Right cardiac atrium (tissue), 5 donors: ENCODE results near the gene IKZF4. TPM values are rescaled to one million over a fixed set of nuclear protein-coding genes. Genes with fewer than 3 reads are reported as not detected.

Source experiments
- ATAC-seq, 2 donors: fragments of 200-7000 bp; cut with Tn5 transposase; one replicate each; pipeline versions ENCODE4 v1.8.0 to v1.9.1; 2020; ENCODE audit warnings: moderate library complexity in 2 of 2, mild to moderate bottlenecking in 1 of 2
- DNase-seq, 3 donors: peaks; one replicate each; pipeline ENCODE4 v3.0.0-alpha.2; 2020
- H3K27ac ChIP-seq: one replicate; pipeline ENCODE4 v1.5.1; 2013; ENCODE audit warnings: mild to moderate bottlenecking, low read length, control low read depth, moderate library complexity
- H3K27me3 ChIP-seq: one replicate; pipeline ENCODE4 v1.6.1; 2013; ENCODE audit not compliant: control insufficient read depth, insufficient read depth
- H3K4me1 ChIP-seq: one replicate; pipeline ENCODE4 v1.6.1; 2013; ENCODE audit warnings: low read length; ENCODE audit not compliant: control insufficient read depth, insufficient read depth
- H3K4me3 ChIP-seq: one replicate; pipeline ENCODE4 v1.5.1; 2013; ENCODE audit warnings: low read length, control low read depth
- H3K9me3 ChIP-seq: one replicate; pipeline ENCODE4 v1.6.1; 2013; ENCODE audit warnings: low read length; ENCODE audit not compliant: control insufficient read depth
- WGBS: extraction: QIAGEN DNeasy Blood & Tissue Kit; methylation state at CpG from one replicate; pipeline ENCODE4 v1.1.7; 2013; 5-methylcytosine and 5-hydroxymethylcytosine counted together
- intact Hi-C, 4 donors: fragments of 100-400 bp; cut with DNase I; formaldehyde crosslinking; loops; one replicate each; pipeline versions ENCODE4 v1.11.0 to v1.14.0; 2022 to 2023
- polyA plus RNA-seq: library from polyadenylated mRNA; stranded (reverse); fragments of 200-250 nt; gene quantifications from one replicate; pipeline ENCODE4 v1.2.3, GENCODE V29; 2013
- total RNA-seq, 4 donors: library from RNA; stranded (reverse); fragmentation: NEBNext Ultra II Directional; extraction: Animal tissue kit (Norgen Biotek cat#: 25700); gene quantifications; one replicate each; pipeline ENCODE4 v1.2.1, GENCODE V29; 2021
- donor health status: healthy with polysubstance abuse.
- donor health status: DM: no; HTN: yes; CAD: no.
- donor health status: DM: no; HTN: no; CAD: no.
- donor health status: DM: no; HTN: yes; CAD: no; lungs with severe emphysema.
- donor health status: DM: yes; HTN: yes; CAD: no.

Gene IKZF4
- total and polyA plus RNA-seq, 5 donors = 2.7 to 8.7 (median 5.9) TPM

DNA sequence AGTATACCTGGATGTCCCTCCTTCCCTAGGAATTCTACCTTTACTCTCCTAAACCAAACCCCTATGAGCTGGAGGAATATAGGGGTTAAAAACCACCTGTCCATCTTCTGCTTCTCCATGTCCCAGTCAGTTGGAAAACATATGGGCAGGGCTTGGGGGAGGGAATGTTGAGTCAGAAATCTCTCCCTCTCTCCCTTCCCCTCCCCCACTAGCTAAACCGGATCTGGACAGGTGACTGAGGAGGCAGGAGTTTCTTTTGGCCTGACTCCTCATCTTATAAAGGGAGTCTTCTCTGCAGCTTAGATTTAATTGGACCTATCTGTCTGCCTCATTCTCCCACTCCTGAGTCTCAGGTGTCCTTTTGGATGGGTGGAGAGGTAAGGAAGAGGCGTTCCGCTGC lies 65.3 kb downstream of the IKZF4 start:
- no peaks in the 10 kb centered on the region for H3K27me3 ChIP-seq

GRCh38 chr12:56086608-56087007 lies 65.8 kb downstream of the IKZF4 start:
- Histone ChIP-seq H3K27me3 (no peaks in the 10 kb centered on the region), H3K4me1 (no peaks in the 10 kb centered on the region), H3K9me3 (no peaks in the 10 kb centered on the region), H3K27ac (no peak overlapping the region), H3K4me3 (no peak overlapping the region)
- DNase-seq (no peak), ATAC-seq (no peak)
- WGBS = 82% methylated on average over 6 of the region's 6 CpGs
- intact Hi-C loops = no loop called here

More for the DNA sequence above, 65.3 kb downstream of the IKZF4 start:
- Histone ChIP-seq H3K4me3 (no peak overlapping the region), H3K9me3 (no peaks in the 10 kb centered on the region), H3K4me1 (no peaks in the 10 kb centered on the region), H3K27ac (no peak overlapping the region)
- no peak for DNase-seq
- intact Hi-C loops = no loop called here
- 85% methylated on average over 3 of the region's 3 CpGs for WGBS
- no peak for ATAC-seq

DNA sequence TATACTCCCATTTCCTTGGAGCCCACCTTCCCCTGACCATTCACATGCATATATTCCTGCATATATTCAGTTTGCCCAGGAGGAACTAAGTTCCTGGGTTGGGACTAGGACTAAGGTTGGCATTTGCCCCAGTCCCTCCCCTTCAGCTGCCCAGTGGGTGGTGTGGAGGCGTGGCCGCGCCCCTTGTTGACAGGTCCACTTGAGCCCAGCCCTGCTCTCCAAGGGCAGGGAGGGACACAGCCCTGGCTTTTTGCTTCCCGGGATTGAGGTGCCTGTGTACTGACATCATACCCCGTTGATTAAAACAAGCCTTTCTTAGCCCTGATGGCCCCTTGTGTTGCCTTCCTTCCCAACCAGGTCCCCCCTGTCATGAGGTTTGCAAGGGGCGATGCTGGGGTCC lies 66.4 kb downstream of the IKZF4 start:
- peak; percentile 84 to 93 for ATAC-seq
- intact Hi-C loops = no loop called here
- DNase-seq = peak; percentile 84 to 92 (median 91)
- H3K27me3 ChIP-seq = no peaks in the 10 kb centered on the region
- 63% methylated on average over 6 of the region's 6 CpGs for WGBS
- no peaks in the 10 kb centered on the region for H3K9me3 ChIP-seq
- no peak overlapping the region for H3K27ac ChIP-seq
- H3K4me1 ChIP-seq = no peaks in the 10 kb centered on the region
- no peak overlapping the region for H3K4me3 ChIP-seq

Other genes with a start within 250 kb of the IKZF4 start
- 10 to 100 TPM; 50.3 to 55.7 (median 52.7) TPM for gene SARNP, start 203.3 kb upstream of the IKZF4 start, total RNA-seq
- 113 TPM for gene SARNP, start 203.3 kb upstream of the IKZF4 start, polyA plus RNA-seq
- 10 to 100 TPM; 13.8 to 23.2 (median 17.6) TPM for gene ORMDL2, start 203.0 kb upstream of the IKZF4 start, total RNA-seq
- 23.8 TPM for gene ORMDL2, start 203.0 kb upstream of the IKZF4 start, polyA plus RNA-seq
- gene DNAJC14, start 191.5 kb upstream of the IKZF4 start, total RNA-seq = 10 to 100 TPM; 19.0 to 24.1 (median 22.4) TPM
- 15.5 TPM for gene DNAJC14, start 191.5 kb upstream of the IKZF4 start, polyA plus RNA-seq
- gene MMP19, start 178.1 kb upstream of the IKZF4 start, total RNA-seq = 10 to 100 TPM in 1 of 4 donors, 1 to 10 TPM in 3; 3.1 to 21.2 (median 5.6) TPM
- 6.9 TPM for gene MMP19, start 178.1 kb upstream of the IKZF4 start, polyA plus RNA-seq
- 10 to 100 TPM; 15.4 to 19.0 (median 16.9) TPM for gene PYM1, start 93.1 kb upstream of the IKZF4 start, total RNA-seq
- gene PYM1, start 93.1 kb upstream of the IKZF4 start, polyA plus RNA-seq = 25.7 TPM
- 10 to 100 TPM; 11.3 to 25.9 (median 20.3) TPM for gene DGKA, start 89.9 kb upstream of the IKZF4 start, total RNA-seq
- gene DGKA, start 89.9 kb upstream of the IKZF4 start, polyA plus RNA-seq = 20.3 TPM
- gene PMEL, start 55.0 kb upstream of the IKZF4 start, total RNA-seq = 1 to 10 TPM in 3 of 4 donors, under 1 TPM in 1; 0.86 to 2.2 (median 1.2) TPM
- gene PMEL, start 55.0 kb upstream of the IKZF4 start, polyA plus RNA-seq = 0.45 TPM
- gene CDK2, start 54.2 kb upstream of the IKZF4 start, total RNA-seq = 10 to 100 TPM; 12.7 to 17.2 (median 13.6) TPM
- 8.1 TPM for gene CDK2, start 54.2 kb upstream of the IKZF4 start, polyA plus RNA-seq
- 100 to 1,000 TPM; 111 to 132 (median 119) TPM for gene RAB5B, start 47.0 kb upstream of the IKZF4 start, total RNA-seq
- 86.4 TPM for gene RAB5B, start 47.0 kb upstream of the IKZF4 start, polyA plus RNA-seq
- gene SUOX, start 23.8 kb upstream of the IKZF4 start, total RNA-seq = 10 to 100 TPM; 20.7 to 30.8 (median 29.3) TPM
- gene SUOX, start 23.8 kb upstream of the IKZF4 start, polyA plus RNA-seq = 29.2 TPM
- gene RPS26, start 20.9 kb downstream of the IKZF4 start, total RNA-seq = 10 to 100 TPM; 30.0 to 55.1 (median 39.7) TPM
- 739 TPM for gene RPS26, start 20.9 kb downstream of the IKZF4 start, polyA plus RNA-seq
- 1 to 10 TPM; 3.2 to 7.4 (median 6.1) TPM for gene ERBB3, start 59.1 kb downstream of the IKZF4 start, total RNA-seq
- gene ERBB3, start 59.1 kb downstream of the IKZF4 start, polyA plus RNA-seq = 6.4 TPM
- gene PA2G4, start 83.5 kb downstream of the IKZF4 start, total RNA-seq = 10 to 100 TPM; 65.5 to 77.6 (median 74.2) TPM
- gene PA2G4, start 83.5 kb downstream of the IKZF4 start, polyA plus RNA-seq = 73.3 TPM
- 1,000 to 10,000 TPM; 2,156 to 2,505 (median 2,353) TPM for gene RPL41, start 95.6 kb downstream of the IKZF4 start, total RNA-seq
- gene RPL41, start 95.6 kb downstream of the IKZF4 start, polyA plus RNA-seq = 2,026 TPM
- 1 to 10 TPM; 6.1 to 8.6 (median 6.7) TPM for gene ZC3H10, start 97.2 kb downstream of the IKZF4 start, total RNA-seq
- 2.7 TPM for gene ZC3H10, start 97.2 kb downstream of the IKZF4 start, polyA plus RNA-seq
- gene ESYT1, start 107.2 kb downstream of the IKZF4 start, total RNA-seq = 10 to 100 TPM; 30.7 to 38.5 (median 33.6) TPM
- 29.1 TPM for gene ESYT1, start 107.2 kb downstream of the IKZF4 start, polyA plus RNA-seq
- 10 to 100 TPM; 48.4 to 74.6 (median 60.2) TPM for gene MYL6B, start 131.5 kb downstream of the IKZF4 start, total RNA-seq
- gene MYL6B, start 131.5 kb downstream of the IKZF4 start, polyA plus RNA-seq = 65.7 TPM
- 1,000 to 10,000 TPM in 1 of 4 donors, 100 to 1,000 TPM in 3; 592 to 1,178 (median 826) TPM for gene MYL6, start 137.3 kb downstream of the IKZF4 start, total RNA-seq
- 1,131 TPM for gene MYL6, start 137.3 kb downstream of the IKZF4 start, polyA plus RNA-seq
- 10 to 100 TPM; 63.2 to 94.6 (median 72.2) TPM for gene SMARCC2, start 168.4 kb downstream of the IKZF4 start, total RNA-seq
- 28.6 TPM for gene SMARCC2, start 168.4 kb downstream of the IKZF4 start, polyA plus RNA-seq
- 10 to 100 TPM; 43.5 to 63.2 (median 47.0) TPM for gene RNF41, start 200.9 kb downstream of the IKZF4 start, total RNA-seq
- 17.4 TPM for gene RNF41, start 200.9 kb downstream of the IKZF4 start, polyA plus RNA-seq
- 10 to 100 TPM; 20.2 to 26.0 (median 24.4) TPM for gene NABP2, start 203.3 kb downstream of the IKZF4 start, total RNA-seq
- gene NABP2, start 203.3 kb downstream of the IKZF4 start, polyA plus RNA-seq = 19.1 TPM
- under 1 TPM in 1 of 4 donors, not detected in 3; 0.49 TPM for gene SLC39A5, start 209.0 kb downstream of the IKZF4 start, total RNA-seq
- gene SLC39A5, start 209.0 kb downstream of the IKZF4 start, polyA plus RNA-seq = 0.18 TPM
- gene ANKRD52, start 237.3 kb downstream of the IKZF4 start, total RNA-seq = 10 to 100 TPM; 22.8 to 30.7 (median 25.6) TPM
- 13.4 TPM for gene ANKRD52, start 237.3 kb downstream of the IKZF4 start, polyA plus RNA-seq
- 100 to 1,000 TPM in 3 of 4 donors, 10 to 100 TPM in 1; 98.5 to 166 (median 117) TPM for gene COQ10A, start 245.9 kb downstream of the IKZF4 start, total RNA-seq
- 159 TPM for gene COQ10A, start 245.9 kb downstream of the IKZF4 start, polyA plus RNA-seq